OCI-LY3 (cell line): Measurements from ENCODE around the gene AFF2.

Experiments
- H2AFZ ChIP-seq: fragments of 200-600, 300-600 bp; shearing (Covaris generic); 2 replicates; pipeline ENCODE4 v1.6.0; 2014; ENCODE audit warnings: antibody characterized with exemption, low read depth, low read length
- H3K27ac ChIP-seq: fragments of 200-600, 300-600 bp; sonication (generic); 2 replicates; pipeline ENCODE4 v1.5.1; 2014; ENCODE audit warnings: mild to moderate bottlenecking, low read length, moderate library complexity, mixed read lengths
- H3K27me3 ChIP-seq: fragments of 200-600, 300-600 bp; sonication (generic); 2 replicates; pipeline ENCODE4 v1.6.1; 2014; ENCODE audit warnings: low read depth, low read length, mixed read lengths
- H3K36me3 ChIP-seq: fragments of 200-600, 300-600 bp; sonication (generic); replicated peaks from 2 replicates; pipeline ENCODE3; 2014; ENCODE audit warnings: low read depth, low read length, mixed read lengths
- H3K4me1 ChIP-seq: fragments of 300-600, 200-600 bp; sonication (generic); 2 replicates; pipeline ENCODE4 v1.6.1; 2014; ENCODE audit warnings: low read length, mixed read lengths
- H3K4me2 ChIP-seq: fragments of 200-600, 300-600 bp; sonication (generic); 2 replicates; pipeline ENCODE4 v1.6.1; 2014; ENCODE audit warnings: low read length, mixed read lengths
- H3K4me3 ChIP-seq: fragments of 300-600, 200-600 bp; sonication (generic); 2 replicates; pipeline ENCODE4 v1.5.1; 2014; ENCODE audit warnings: antibody characterized with exemption, mild to moderate bottlenecking, low read length, moderate library complexity
- H3K79me2 ChIP-seq: fragments of 300-600, 200-600 bp; shearing (Covaris generic); 2 replicates; pipeline ENCODE4 v1.6.1; 2014; ENCODE audit warnings: mild to moderate bottlenecking, low read length, mixed read lengths
- H3K9ac ChIP-seq: fragments of 300-600, 200-600 bp; shearing (Covaris generic); 2 replicates; pipeline ENCODE4 v1.6.0; 2014; ENCODE audit warnings: mild to moderate bottlenecking, low read length, moderate library complexity
- H3K9me3 ChIP-seq: fragments of 200-600, 300-600 bp; shearing (Covaris generic); 2 replicates; pipeline ENCODE4 v1.6.1; 2014; ENCODE audit warnings: low read length, mixed read lengths; ENCODE audit not compliant: insufficient read depth
- H4K20me1 ChIP-seq: fragments of 200-600, 300-600 bp; sonication (generic); 2 replicates; pipeline ENCODE4 v1.6.1; 2016; ENCODE audit warnings: low read length, mixed read lengths; ENCODE audit not compliant: insufficient read depth
- EZH2phosphoT487 ChIP-seq: fragments of 200-600 bp; shearing (Covaris generic); IDR thresholded peaks from 2 replicates; pipeline ENCODE4 v1.6.1; 2018; ENCODE audit warnings: antibody characterized with exemption, mixed run types, low read depth
- TF ChIP-seq, protein P1 (sequence below): fragments of 200-600, 300-600 bp; sonication (generic); IDR thresholded peaks from 2 replicates; pipeline ENCODE4 v1.5.1; 2014; ENCODE audit warnings: antibody characterized with exemption, low read length, low read depth

AFF2 gene

GRCh38 chrX:148658115-148658730 lies 157.8 kb downstream of the AFF2 start:
- Histone ChIP-seq H3K9me3 (no peaks in the 10 kb centered on the region), H3K79me2 (no peaks in the 10 kb centered on the region), H3K4me3 (no peak overlapping the region), H2AFZ (no peak overlapping the region), H3K27ac (no peak overlapping the region), H3K9ac (no peak overlapping the region), H3K4me1 (peaks cover 5% of the 10 kb centered on the region), H4K20me1 (no peaks in the 10 kb centered on the region), H3K4me2 (no peak overlapping the region), H3K27me3 (no peaks in the 10 kb centered on the region), H3K36me3 (no peaks in the 10 kb centered on the region)
- TF ChIP-seq, protein P1, sequence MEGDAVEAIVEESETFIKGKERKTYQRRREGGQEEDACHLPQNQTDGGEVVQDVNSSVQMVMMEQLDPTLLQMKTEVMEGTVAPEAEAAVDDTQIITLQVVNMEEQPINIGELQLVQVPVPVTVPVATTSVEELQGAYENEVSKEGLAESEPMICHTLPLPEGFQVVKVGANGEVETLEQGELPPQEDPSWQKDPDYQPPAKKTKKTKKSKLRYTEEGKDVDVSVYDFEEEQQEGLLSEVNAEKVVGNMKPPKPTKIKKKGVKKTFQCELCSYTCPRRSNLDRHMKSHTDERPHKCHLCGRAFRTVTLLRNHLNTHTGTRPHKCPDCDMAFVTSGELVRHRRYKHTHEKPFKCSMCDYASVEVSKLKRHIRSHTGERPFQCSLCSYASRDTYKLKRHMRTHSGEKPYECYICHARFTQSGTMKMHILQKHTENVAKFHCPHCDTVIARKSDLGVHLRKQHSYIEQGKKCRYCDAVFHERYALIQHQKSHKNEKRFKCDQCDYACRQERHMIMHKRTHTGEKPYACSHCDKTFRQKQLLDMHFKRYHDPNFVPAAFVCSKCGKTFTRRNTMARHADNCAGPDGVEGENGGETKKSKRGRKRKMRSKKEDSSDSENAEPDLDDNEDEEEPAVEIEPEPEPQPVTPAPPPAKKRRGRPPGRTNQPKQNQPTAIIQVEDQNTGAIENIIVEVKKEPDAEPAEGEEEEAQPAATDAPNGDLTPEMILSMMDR: no peak
- TF ChIP-seq EZH2phosphoT487: no peak

GRCh38 chrX:148659481-148659880 lies 159.1 kb downstream of the AFF2 start:
- Histone ChIP-seq H3K36me3 (no peaks in the 10 kb centered on the region), H3K9ac (no peak overlapping the region), H3K4me3 (no peak overlapping the region), H3K4me1 (peaks cover 5% of the 10 kb centered on the region), H3K4me2 (no peak overlapping the region), H4K20me1 (no peaks in the 10 kb centered on the region), H3K9me3 (no peaks in the 10 kb centered on the region), H3K79me2 (no peaks in the 10 kb centered on the region), H3K27ac (no peak overlapping the region), H3K27me3 (no peaks in the 10 kb centered on the region), H2AFZ (no peak overlapping the region)
- TF ChIP-seq, protein P1: no peak
- TF ChIP-seq EZH2phosphoT487: no peak

DNA sequence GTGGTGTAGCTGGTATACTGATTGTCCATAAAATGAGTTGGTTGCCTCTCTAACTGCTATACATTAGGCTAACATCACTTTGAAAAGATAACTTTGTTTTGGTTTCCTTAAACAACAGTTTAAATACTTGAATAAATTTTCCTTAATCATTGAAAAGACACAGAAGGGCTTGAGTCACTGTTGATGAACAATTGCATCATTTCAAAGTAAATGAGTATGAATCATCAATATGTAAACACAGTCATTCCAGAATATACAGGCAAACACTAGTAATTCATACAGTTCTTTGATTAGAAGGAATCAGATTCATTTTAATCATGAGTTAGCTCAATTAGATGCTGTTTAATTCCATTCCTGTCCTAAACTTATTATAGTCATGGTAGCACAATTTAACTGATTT lies 160.6 kb downstream of the AFF2 start:
- Histone ChIP-seq H3K27me3 (no peaks in the 10 kb centered on the region), H3K4me1 (peaks cover 5% of the 10 kb centered on the region), H3K79me2 (no peaks in the 10 kb centered on the region), H3K27ac (no peak overlapping the region), H3K9me3 (no peaks in the 10 kb centered on the region), H3K9ac (no peak overlapping the region), H3K4me3 (no peak overlapping the region), H4K20me1 (no peaks in the 10 kb centered on the region), H3K36me3 (no peaks in the 10 kb centered on the region), H2AFZ (no peak overlapping the region), H3K4me2 (no peak overlapping the region)
- TF ChIP-seq, protein P1: no peak
- no peak for TF ChIP-seq EZH2phosphoT487

DNA sequence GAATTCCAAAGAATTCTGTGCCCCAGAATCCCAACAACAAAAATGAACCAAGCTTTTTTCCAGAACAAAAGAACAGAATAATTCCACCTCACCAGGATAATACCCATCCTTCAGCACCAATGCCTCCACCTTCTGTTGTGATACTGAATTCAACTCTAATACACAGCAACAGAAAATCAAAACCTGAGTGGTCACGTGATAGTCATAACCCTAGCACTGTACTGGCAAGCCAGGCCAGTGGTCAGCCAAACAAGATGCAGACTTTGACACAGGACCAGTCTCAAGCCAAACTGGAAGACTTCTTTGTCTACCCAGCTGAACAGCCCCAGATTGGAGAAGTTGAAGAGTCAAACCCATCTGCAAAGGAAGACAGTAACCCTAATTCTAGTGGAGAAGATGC lies 161.6 kb downstream of the AFF2 start:
- no peak overlapping the region for H3K27ac ChIP-seq
- no peak overlapping the region for H2AFZ ChIP-seq
- H3K36me3 ChIP-seq: no peaks in the 10 kb centered on the region
- no peaks in the 10 kb centered on the region for H3K79me2 ChIP-seq
- H3K4me3 ChIP-seq: no peak overlapping the region
- H3K4me2 ChIP-seq: no peak overlapping the region
- H4K20me1 ChIP-seq: no peaks in the 10 kb centered on the region
- peaks cover 5% of the 10 kb centered on the region for H3K4me1 ChIP-seq
- H3K9ac ChIP-seq: no peak overlapping the region
- H3K27me3 ChIP-seq: no peaks in the 10 kb centered on the region
- H3K9me3 ChIP-seq: no peaks in the 10 kb centered on the region
- TF ChIP-seq EZH2phosphoT487: no peak
- TF ChIP-seq, protein P1: no peak
